GM21576 (cell line): ENCODE measurements around the gene BAIAP3.
"Not testable (repeated sequence)": the region's sequence is repeated elsewhere in the genome, so short reads cannot be mapped to it uniquely, and the experiment has no call there.

Experiments
- ATAC-seq: cut with Tn5 transposase; IDR thresholded peaks from one replicate; pipeline ENCODE4 v1.9.1; 2021; ENCODE audit warnings: mild to moderate bottlenecking, moderate library complexity; ENCODE audit not compliant: unreplicated experiment

Gene BAIAP3

DNA sequence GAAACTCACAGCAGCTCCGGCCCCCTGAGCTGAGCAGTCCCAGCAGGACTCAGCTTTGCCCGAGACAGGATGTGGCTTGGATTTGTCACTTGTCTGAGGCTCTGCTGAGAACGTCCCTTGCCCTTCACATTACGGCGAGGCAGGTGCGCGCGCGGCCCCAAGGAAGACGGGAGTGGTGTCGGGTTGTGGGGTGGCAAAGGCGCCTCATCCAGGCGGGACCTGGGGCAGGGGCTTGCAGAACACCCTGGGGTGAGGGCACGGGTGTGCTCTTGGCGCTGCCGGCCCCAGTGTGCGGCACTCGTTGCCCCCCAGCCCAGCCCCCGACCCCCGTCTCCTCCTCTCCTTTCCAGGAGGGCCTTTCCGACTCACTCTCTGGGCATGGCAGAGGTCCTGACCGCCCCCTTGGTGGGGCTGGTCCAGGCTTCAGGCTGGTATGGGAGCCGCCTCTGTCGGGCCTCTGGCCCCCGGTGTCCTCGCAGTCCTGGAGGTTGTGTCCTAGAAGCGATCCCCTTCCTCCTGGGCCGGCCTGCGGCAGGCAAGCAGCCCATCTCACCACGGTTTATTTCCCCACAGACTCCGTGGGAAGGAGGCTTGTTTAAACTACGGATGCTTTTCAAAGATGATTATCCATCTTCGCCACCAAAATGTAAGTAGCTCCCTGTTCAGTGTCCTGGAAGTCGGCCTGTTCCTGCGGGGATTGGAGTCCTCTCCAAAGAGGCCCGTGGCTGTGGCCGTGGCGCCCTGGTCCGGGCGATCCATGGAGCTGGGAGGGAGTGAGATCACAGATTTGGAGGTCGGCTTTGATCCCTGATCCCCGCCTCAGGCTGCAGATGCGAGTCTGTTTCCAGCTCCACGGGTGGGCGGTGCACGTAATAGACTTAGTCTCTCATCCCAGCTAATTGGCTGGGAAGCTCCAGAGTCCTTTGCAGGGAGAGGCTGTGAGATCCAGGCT is 18.1 kb upstream of the BAIAP3 start:
- ATAC-seq: no peak

DNA sequence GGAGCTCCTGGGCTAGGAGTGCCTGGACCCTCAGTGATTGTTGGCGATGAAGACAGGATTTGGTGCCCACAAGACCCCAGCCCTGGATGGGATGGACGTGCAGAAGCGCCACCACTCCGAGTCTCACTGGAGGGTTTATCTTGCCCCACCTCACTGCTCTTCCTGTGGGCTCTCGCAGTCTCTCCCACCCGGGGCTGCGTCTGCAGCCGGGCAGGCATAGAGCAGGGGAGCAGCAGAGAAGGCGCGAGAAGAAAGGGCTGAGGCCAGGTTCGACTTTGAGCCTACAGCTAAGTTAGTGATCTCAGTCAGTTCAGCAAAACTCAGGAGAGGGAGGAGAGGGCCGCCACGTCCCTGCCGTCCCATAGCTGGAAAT is 17.4 kb upstream of the BAIAP3 start:
- no peak for ATAC-seq

DNA sequence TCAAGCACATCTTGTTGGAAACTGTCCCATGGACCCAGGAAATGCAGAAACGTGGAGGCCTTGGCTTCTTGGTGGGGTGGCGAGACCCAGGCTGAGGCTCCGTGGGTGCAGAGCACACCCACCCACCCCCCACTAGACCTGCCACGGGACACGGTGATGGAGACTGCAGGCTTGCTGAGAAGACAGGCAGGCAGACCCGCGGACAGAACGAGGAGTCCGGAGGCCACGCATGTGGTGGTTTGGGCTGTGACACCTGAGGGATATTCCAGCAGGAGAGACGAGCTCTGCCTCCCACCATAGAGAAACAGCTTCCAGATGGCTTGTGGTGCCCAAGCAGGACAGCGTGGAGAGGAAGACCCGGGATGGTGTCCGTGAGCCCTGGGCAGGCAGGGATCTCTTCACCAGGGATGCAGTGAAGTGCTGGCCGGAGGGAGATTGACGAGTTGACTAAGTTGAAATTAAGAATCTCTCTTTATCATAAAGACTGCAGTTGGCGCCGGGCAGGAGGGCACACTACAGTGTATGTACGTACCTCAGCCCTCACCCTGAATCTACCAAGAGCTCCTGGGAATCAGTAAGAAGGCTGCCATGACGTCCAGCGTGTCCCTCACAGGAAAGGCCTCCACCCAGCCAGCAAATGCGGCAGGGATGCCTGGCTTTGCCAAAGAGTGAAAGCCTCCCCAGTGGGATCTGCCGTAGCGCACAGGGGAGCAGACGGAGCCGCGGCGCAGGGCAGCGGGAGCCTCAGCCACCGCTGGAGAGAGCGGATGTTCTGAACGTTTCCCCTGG is 15.8 kb upstream of the BAIAP3 start:
- ATAC-seq: no peak

DNA sequence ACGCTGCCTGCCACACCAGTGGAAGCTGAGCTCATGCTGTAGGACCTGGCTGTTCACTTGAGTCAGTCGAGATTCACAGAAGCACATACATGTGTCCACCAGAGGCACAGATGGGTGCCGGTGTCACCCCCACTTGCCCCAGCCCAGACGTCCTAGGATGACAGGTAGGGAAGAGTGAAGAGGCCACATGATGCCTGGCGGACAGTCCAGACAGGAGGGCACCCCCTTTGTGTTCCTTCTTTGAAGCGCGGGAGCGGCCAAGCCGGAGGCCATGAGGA is 15.2 kb upstream of the BAIAP3 start:
- ATAC-seq: no peak

DNA sequence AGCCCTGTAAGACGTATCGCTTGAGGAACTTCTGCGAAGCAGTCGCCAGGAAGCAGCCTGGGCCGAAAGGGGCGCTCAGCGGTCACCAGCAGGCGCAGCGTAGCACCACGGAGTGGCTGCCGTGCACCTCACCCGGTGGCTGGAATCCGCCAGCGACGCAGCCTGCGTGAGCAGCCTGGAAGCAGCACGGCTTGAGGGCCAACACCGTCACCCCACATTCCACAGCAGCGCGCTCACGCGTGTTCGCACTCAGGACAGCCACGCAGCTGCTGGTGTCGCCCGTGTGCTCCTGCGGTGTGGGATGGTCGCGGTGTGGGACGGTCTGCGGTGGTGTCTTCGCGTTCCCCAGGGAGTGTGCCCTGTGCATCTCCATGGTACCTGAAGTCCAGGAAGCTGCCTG is 14.4 kb upstream of the BAIAP3 start:
- ATAC-seq: no peak

DNA sequence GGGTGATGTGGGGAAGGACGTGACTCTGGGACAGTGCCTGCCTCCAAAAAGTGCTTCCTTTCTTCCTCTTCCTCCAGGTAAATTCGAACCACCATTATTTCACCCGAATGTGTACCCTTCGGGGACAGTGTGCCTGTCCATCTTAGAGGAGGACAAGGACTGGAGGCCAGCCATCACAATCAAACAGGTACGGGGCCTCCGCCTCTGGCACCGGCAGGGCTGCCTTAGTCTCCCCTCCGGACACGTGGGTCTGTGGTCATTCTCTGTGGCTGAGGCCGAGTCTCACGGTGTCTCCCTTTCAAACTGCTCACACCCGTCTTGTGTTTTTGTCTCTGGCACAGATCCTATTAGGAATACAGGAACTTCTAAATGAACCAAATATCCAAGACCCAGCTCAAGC is 13.3 kb upstream of the BAIAP3 start:
- no peak for ATAC-seq

DNA sequence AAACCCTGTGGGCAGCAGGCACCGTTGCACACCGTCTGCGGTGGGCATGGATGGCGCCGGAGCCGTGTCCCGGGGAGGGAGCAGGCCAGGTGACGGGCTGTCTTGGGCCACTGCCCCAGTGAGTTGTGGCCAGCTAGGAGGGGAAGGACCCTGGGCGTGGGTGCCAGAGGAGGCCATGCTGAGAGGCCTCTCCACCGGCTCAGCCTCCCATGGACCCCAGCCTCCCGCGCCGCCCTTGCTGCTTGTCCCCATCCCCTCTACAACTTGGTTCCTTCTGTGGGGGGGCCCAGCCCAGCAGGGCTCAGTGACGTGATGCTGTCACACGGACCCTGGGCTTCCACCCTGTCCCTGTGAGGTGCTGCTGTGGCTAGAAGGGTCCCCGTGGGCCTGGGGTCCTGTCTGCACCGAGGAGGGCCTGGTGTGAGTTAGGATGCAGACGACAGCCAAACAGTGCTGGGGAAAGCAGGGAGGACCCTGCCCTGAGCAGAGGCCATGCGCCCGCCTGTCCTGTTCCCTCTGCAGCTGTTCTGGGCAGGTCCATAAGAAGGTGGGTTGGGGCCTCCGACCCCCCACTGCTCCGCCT is 12.7 kb upstream of the BAIAP3 start:
- ATAC-seq: no peak

DNA sequence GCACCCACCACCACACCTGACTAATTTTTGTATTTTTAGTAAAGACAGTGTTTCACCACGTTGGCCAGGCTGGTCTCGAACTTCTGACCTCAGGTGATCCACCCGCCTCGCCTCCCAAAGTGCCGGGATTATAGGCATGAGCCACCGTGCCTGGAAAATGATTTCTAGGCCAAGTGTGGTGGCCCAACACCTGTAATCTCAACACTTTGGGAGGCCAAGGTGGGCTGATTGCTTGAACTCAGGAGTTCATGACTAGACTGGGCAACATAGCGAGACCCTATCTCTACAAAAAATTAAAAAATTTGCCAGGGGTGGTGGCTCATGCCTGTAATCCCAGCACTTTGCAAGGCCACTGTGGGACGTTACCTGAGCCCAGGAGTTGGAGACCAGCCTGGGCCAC is 11.0 kb upstream of the BAIAP3 start:
- ATAC-seq: no peak

DNA sequence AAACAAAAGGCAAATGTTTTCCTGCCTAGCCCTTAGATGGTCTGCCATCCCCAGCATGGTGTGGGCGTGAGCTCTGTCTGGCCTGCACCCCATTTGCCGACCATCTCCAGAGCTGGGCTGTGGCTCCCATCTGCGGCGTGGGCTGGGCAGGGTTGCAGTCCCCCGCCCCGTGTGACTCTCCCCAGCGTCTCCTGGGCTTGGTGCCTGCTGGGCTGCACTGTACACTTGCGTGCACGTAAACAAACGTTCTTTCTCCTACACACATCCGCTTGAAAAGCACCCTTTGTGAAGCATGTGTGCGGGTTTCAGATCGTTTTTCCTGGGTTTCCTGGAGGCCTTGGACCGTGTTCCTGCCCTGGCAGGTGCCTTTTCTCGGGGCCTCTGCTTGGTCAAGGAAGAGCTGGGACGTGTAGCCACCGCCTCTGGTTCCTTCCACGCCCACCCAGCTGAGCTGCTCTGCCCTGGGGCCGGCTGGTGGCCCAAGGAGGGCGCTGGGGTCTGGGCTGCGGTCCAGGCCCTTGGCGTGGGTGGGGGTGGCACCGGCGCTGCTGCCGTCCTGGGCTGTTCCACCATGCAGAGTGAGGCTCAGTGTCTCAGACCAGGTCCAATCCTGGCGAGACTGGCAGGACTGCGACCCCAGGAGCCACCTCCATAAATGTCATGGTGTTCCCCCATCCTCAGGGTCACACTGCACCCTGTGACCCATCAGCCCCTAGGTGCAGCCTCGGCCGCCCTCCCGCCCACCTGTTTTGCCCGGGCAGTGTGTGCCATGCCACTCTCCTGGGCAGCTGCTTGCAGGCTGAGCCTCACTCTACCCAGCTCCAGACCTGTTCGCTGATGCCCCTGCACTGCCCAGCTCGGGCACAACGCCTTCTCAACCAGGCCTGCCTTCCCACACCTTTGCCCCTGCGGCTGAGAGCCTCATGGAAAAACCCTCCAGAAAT is 9.9 kb upstream of the BAIAP3 start:
- ATAC-seq: no peak

DNA sequence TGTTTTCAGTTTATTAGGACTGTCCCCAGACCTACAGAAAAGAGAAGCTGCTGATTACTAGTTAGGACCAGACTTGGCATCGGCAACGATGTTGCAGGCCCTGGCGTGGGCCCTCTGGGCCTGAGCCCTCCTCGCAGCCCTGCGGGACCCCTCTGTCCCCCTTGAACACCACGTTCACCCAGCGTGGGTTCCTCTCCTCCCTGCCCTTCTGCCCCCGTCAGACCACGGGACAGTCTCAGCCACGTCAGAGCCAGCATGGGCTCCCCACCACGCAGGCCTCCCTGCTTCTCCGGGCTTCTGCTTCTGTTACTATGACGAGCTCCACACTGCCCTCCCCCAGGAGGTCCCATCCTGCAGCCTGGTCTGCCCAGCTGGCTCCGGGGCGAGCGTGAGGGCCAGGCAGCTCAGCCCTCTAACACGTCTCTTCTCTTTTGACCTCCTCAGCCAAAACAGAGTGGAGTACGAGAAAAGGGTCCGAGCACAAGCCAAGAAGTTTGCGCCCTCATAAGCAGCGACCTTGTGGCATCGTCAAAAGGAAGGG is 9.1 kb upstream of the BAIAP3 start:
- ATAC-seq: no peak

DNA sequence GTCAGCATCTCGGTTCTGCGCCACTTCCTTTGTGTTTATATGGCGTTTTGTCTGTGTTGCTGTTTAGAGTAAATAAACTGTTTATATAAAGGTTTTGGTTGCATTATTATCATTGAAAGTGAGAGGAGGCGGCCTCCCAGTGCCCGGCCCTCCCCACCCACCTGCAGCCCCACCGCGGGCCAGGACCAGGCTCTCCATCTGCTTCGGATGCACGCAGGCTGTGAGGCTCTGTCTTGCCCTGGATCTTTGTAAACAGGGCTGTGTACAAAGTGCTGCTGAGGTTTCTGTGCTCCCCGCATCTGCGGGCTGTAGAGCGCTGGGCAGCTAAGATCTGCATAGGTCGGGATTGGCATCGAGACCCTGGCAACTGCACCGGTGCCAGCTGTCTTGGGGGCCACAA is 8.2 kb upstream of the BAIAP3 start:
- no peak for ATAC-seq

DNA sequence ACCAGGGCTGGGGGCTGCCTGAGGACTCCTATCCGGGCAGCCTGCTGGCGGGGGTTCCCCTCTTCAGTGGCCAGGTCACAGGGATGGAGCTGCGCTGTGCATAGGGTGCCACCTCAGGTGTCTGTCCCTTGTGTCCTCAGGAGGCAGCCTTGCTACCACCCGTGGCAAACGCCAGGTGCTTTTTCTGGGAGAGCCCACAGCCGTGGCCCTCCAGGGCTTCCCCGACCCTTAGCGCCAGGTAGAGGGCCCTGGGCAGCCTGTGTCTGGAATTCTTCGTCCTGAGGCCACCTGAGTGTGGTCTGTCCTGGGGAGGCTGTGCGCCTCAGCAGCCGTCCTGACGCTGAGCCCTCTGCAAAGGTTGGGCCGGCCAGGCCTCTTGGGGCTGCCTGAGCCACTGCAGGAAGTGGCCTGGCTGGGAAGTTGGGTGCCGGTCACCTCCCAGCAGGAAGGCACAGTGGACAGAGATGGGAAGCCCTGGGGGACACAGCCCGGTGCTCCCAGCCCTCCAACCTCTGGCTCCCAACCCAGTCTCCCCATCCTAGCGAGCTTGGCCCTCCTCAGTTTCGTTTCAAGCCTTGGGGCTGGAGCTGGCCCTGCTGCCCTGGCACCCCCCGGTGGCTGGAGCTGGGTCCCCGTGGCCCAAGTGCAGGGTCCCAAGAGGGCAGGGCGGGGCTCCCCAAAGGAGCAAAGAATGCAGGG is 7.6 kb upstream of the BAIAP3 start:
- no peak for ATAC-seq

DNA sequence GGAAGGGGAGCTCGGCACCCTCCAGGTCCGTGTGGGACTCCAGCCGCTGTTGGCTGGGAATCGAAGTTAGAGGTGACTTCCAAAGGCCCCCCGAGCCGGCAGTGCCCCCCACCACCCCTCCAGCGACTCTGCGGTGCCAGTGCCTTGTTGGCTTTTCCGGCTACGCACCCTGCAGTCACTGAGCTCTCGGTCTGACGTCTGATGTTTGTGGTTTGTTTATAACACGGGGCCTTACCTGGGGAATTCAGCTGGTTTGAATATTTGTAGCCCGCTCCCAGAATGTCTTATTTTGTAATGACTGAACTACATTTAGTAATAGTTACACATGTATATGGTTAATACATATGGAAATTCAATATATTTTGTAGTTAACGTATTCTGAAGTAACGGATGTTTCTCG is 7.1 kb upstream of the BAIAP3 start:
- no peak for ATAC-seq

DNA sequence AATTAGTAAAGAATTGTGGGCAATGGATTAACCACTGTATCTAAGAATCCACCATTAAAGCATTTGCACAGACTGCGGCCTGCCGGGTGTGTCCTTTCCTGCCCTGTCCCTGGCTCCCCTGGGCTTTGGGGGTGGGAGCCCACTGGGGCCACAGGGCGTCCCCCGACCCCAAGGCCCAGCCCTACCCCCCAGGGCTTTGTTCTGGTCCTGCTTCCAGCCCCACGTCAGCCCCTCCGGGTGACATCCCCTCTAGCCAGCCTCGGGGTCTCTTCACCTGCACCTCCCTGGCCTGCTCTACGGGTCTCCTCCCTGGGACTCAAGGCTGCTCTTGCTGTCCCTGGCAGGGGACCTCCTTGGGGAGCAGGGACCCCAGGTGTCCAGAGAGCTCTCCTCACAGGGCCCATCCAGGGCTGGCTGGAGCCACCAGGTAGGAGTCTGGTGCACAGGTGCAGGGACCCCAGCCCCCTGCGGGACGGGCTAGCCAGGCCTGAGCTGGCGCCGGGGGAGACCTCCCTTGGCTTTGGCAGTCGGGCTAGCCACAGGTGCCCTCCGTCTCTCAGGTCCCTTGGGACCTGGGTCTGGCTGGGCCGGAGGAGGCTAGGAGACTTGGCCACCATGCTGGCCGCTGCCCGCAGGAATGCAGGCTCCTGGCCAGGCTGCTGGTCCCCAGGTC is 6.4 kb upstream of the BAIAP3 start:
- ATAC-seq: no peak

DNA sequence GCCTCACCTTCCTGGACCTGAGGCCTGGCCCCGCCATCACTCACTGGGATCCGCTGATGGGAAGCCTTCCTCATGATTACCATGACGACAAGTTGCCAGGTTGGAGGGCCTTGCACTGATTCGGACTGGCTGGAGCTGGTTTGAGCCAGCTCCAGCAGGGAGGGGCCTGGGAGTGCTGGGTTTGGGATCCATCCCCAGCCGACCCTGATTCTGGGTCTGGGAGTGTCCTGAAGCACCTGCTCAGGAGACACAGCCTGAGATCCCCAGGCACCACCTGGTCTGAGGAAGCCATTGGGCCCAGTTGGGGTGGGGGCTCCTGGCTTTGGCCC is 5.9 kb upstream of the BAIAP3 start:
- ATAC-seq: no peak

DNA sequence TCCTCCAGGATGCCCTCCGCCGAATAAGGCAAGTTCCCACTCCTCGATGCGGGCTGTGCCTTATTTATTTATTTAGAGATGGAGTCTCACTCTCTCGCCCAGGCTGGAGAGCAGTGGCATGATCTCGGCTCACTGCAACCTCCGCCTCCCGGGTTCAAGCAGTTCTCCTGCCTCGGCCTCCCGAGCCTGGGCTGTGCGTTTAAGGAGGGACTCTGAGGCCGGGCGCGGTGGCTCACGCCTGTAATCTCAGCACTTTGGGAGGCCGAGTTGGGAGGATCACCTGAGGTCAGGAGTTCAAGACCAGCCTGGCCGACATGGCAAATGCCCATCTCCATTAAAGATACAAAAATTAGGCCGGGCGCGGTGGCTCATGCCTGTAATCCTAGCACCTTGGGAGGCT is 5.3 kb upstream of the BAIAP3 start:
- ATAC-seq: not testable (repeated sequence)

DNA sequence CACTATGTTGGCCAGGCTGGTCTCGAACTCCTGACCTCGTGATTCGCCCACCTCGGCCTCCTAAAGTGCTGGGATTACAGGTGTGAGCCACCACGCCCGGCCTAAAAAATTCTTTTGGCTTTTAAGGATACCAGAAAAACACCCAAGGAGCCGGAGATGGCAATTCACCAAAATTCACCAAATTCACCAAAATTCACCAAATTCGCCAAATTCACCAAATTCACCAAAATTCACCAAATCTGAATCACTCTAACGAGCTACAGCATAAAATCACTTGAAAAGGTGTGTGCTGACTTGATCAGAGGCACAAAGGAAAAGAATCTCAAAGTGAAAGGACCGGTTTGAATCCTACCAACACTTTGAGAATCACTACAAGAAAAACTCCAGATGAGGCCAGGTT is 4.5 kb upstream of the BAIAP3 start:
- not testable (repeated sequence) for ATAC-seq

DNA sequence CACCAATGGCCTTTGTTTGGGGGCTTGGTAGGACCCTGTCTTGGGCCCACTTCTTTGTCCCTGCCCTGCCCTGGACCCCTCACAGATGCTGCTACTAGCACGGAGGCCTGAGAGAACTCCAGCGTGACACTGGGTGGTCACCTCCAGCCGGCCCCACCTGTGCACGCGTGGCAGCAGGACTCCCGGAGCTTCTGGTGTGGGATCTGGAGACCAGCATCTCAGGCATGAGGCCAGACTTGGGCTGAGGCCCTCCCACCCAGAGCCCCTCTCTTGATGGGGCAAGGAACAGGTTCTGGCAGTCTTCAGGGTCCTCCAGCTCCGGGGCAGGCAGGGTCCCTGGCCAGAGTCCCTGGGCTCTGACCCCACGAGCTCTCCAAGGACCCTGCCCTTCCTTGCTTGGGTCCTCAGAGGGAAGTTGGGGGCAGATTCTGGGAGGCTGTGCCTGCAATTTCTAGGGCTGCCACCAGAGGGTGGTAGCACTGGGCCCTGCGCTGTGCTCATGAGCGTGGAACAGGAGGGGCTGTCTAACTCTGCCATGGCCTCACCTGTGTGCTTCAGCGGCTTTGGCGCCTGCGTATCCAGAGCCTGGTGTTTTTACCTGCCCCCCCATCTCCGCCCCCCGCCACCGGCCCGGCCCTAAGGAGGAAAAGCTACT is 3.1 kb upstream of the BAIAP3 start:
- no peak for ATAC-seq
